OCI-LY3 (cell line): ENCODE results near the gene DRC3.

Experiments
- H2AFZ ChIP-seq: fragments of 200-600, 300-600 bp; shearing (Covaris generic); 2 replicates; pipeline ENCODE4 v1.6.0; 2014; ENCODE audit warnings: antibody characterized with exemption, low read depth, low read length
- H3K27ac ChIP-seq: fragments of 200-600, 300-600 bp; sonication (generic); 2 replicates; pipeline ENCODE4 v1.5.1; 2014; ENCODE audit warnings: mild to moderate bottlenecking, low read length, moderate library complexity, mixed read lengths
- H3K27me3 ChIP-seq: fragments of 200-600, 300-600 bp; sonication (generic); 2 replicates; pipeline ENCODE4 v1.6.1; 2014; ENCODE audit warnings: low read depth, low read length, mixed read lengths
- H3K36me3 ChIP-seq: fragments of 200-600, 300-600 bp; sonication (generic); replicated peaks from 2 replicates; pipeline ENCODE3; 2014; ENCODE audit warnings: low read depth, low read length, mixed read lengths
- H3K4me1 ChIP-seq: fragments of 300-600, 200-600 bp; sonication (generic); 2 replicates; pipeline ENCODE4 v1.6.1; 2014; ENCODE audit warnings: low read length, mixed read lengths
- H3K4me2 ChIP-seq: fragments of 200-600, 300-600 bp; sonication (generic); 2 replicates; pipeline ENCODE4 v1.6.1; 2014; ENCODE audit warnings: low read length, mixed read lengths
- H3K4me3 ChIP-seq: fragments of 300-600, 200-600 bp; sonication (generic); 2 replicates; pipeline ENCODE4 v1.5.1; 2014; ENCODE audit warnings: antibody characterized with exemption, mild to moderate bottlenecking, low read length, moderate library complexity
- H3K79me2 ChIP-seq: fragments of 300-600, 200-600 bp; shearing (Covaris generic); 2 replicates; pipeline ENCODE4 v1.6.1; 2014; ENCODE audit warnings: mild to moderate bottlenecking, low read length, mixed read lengths
- H3K9ac ChIP-seq: fragments of 300-600, 200-600 bp; shearing (Covaris generic); 2 replicates; pipeline ENCODE4 v1.6.0; 2014; ENCODE audit warnings: mild to moderate bottlenecking, low read length, moderate library complexity
- H3K9me3 ChIP-seq: fragments of 200-600, 300-600 bp; shearing (Covaris generic); 2 replicates; pipeline ENCODE4 v1.6.1; 2014; ENCODE audit warnings: low read length, mixed read lengths; ENCODE audit not compliant: insufficient read depth
- H4K20me1 ChIP-seq: fragments of 200-600, 300-600 bp; sonication (generic); 2 replicates; pipeline ENCODE4 v1.6.1; 2016; ENCODE audit warnings: low read length, mixed read lengths; ENCODE audit not compliant: insufficient read depth
- CTCF ChIP-seq: fragments of 200-600, 300-600 bp; sonication (generic); IDR thresholded peaks from 2 replicates; pipeline ENCODE4 v1.5.1; 2014; ENCODE audit warnings: antibody characterized with exemption, low read length, low read depth
- EZH2phosphoT487 ChIP-seq: fragments of 200-600 bp; shearing (Covaris generic); IDR thresholded peaks from 2 replicates; pipeline ENCODE4 v1.6.1; 2018; ENCODE audit warnings: antibody characterized with exemption, mixed run types, low read depth

The DRC3 gene

GRCh38 chr17:17931159-17931558 is 41.5 kb upstream of the DRC3 start:
- Histone ChIP-seq H3K27ac (no peak overlapping the region), H3K79me2 (no peaks in the 10 kb centered on the region)

DNA sequence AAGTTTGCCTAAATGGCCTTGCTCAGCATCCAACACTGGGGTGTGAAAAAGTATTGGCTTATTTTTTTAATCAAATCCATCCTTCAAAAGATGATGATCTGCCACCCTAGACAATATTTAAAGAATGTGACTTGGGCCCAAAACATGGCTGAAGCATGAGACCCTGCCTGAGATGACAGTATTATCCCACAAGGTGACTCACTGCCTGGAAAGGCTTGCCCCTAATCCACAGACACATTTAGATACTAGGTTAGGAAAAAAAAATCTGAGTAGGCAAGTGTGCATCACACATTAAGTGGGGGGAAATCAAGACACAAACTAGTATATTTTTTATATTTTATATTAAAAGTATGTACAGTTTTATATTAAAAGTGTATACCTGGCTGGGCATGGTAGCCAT is 38.9 kb upstream of the DRC3 start:
- H3K4me2 ChIP-seq = no peak overlapping the region
- no peaks in the 10 kb centered on the region for H3K9me3 ChIP-seq
- TF ChIP-seq EZH2phosphoT487 (no peak), CTCF (no peak)
- H3K36me3 ChIP-seq = no peaks in the 10 kb centered on the region
- H4K20me1 ChIP-seq = no peaks in the 10 kb centered on the region
- H2AFZ ChIP-seq = no peak overlapping the region
- H3K4me3 ChIP-seq = no peak overlapping the region
- no peak overlapping the region for H3K9ac ChIP-seq
- peaks cover under 1% of the 10 kb centered on the region for H3K4me1 ChIP-seq
- H3K27ac ChIP-seq = no peak overlapping the region
- no peaks in the 10 kb centered on the region for H3K27me3 ChIP-seq
- no peaks in the 10 kb centered on the region for H3K79me2 ChIP-seq

More at GRCh38 chr17:17931159-17931558, 41.5 kb upstream of the DRC3 start:
- Histone ChIP-seq H3K4me3 (no peak overlapping the region), H3K9ac (no peak overlapping the region), H2AFZ (no peak overlapping the region), H3K4me2 (no peak overlapping the region), H3K9me3 (no peaks in the 10 kb centered on the region), H4K20me1 (no peaks in the 10 kb centered on the region), H3K36me3 (no peaks in the 10 kb centered on the region), H3K27me3 (no peaks in the 10 kb centered on the region), H3K4me1 (no peaks in the 10 kb centered on the region)
- no peak for TF ChIP-seq EZH2phosphoT487
- TF ChIP-seq CTCF = no peak

DNA sequence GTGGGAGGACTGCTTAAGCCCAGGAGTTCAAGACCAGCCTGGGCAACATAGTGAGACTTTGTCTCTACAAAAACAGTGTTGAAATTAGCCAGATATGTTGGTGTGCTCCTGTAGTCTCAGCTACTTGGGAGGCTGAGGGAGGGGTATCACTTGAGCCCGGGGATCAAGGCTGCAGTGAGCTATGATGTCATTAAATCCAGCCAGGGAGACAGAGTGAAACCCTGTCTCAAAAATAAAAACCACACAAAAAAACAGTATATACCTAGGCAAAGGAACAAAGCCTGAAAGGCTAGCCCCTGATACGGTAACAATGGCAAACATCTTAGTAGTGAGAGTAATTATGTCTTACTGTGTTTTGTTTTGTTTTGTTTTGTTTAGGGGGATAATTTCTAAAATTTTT is 38.4 kb upstream of the DRC3 start:
- H4K20me1 ChIP-seq = no peaks in the 10 kb centered on the region
- H3K4me1 ChIP-seq = peaks cover 5% of the 10 kb centered on the region
- no peaks in the 10 kb centered on the region for H3K79me2 ChIP-seq
- H3K4me3 ChIP-seq = no peak overlapping the region
- no peak overlapping the region for H3K27ac ChIP-seq
- no peaks in the 10 kb centered on the region for H3K27me3 ChIP-seq
- no peak overlapping the region for H2AFZ ChIP-seq
- TF ChIP-seq CTCF = no peak
- TF ChIP-seq EZH2phosphoT487 = no peak
- H3K4me2 ChIP-seq = no peak overlapping the region
- H3K36me3 ChIP-seq = no peaks in the 10 kb centered on the region
- no peak overlapping the region for H3K9ac ChIP-seq
- H3K9me3 ChIP-seq = no peaks in the 10 kb centered on the region

GRCh38 chr17:17934806-17935205 is 37.9 kb upstream of the DRC3 start:
- Histone ChIP-seq H3K9me3 (no peaks in the 10 kb centered on the region), H3K27ac (no peak overlapping the region), H3K9ac (no peak overlapping the region), H2AFZ (no peak overlapping the region), H4K20me1 (no peaks in the 10 kb centered on the region), H3K4me3 (no peak overlapping the region), H3K79me2 (no peaks in the 10 kb centered on the region), H3K36me3 (no peaks in the 10 kb centered on the region), H3K27me3 (no peaks in the 10 kb centered on the region), H3K4me1 (peaks cover 5% of the 10 kb centered on the region), H3K4me2 (no peak overlapping the region)
- no peak for TF ChIP-seq CTCF
- no peak for TF ChIP-seq EZH2phosphoT487
